NB4 (cell line): ENCODE results near the gene NR3C2.

ENCODE experiments used
- CTCF ChIP-seq: IDR thresholded peaks from one replicate; pipeline ENCODE4 v1.5.1; 2012; ENCODE audit warnings: low read depth, low read length
- MYC ChIP-seq: IDR thresholded peaks from 2 replicates; pipeline ENCODE4 v1.6.1; 2011; ENCODE audit warnings: low read depth, low read length
- POLR2A ChIP-seq: IDR thresholded peaks from 2 replicates; pipeline ENCODE4 v1.6.1; 2011; ENCODE audit warnings: mild to moderate bottlenecking; ENCODE audit not compliant: insufficient read length; ENCODE audit errors: extremely low read depth
- TF ChIP-seq, protein P1 (sequence below): IDR thresholded peaks from 2 replicates; pipeline ENCODE4 v1.6.1; 2011; ENCODE audit warnings: low read depth, low read length

- TF ChIP-seq CTCF = no peak
- TF ChIP-seq, protein P1, sequence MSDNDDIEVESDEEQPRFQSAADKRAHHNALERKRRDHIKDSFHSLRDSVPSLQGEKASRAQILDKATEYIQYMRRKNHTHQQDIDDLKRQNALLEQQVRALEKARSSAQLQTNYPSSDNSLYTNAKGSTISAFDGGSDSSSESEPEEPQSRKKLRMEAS = no peak
- no peak for TF ChIP-seq POLR2A
- TF ChIP-seq MYC = no peak
Observed at GRCh38 chr4:148346657-148347056, 95.6 kb downstream of the NR3C2 start.
